Ascending aorta (tissue), 2 donors: Measurements from ENCODE around the gene WNT4. TPM values are rescaled to one million over a fixed set of nuclear protein-coding genes. Genes with fewer than 3 reads are reported as not detected.

Experiments used
- DNase-seq, 2 donors: peaks; one replicate each; pipeline ENCODE4 v3.0.0-alpha.2; 2019; ENCODE audit warnings: low spot score in 2 of 2
- H3K27ac ChIP-seq, 2 donors: fragments of 200-600 bp; sonication (generic); one replicate each; pipeline ENCODE4 v1.5.1; 2016 to 2017; ENCODE audit warnings: mild to moderate bottlenecking in 1 of 2
- H3K27me3 ChIP-seq: fragments of 200-600 bp; sonication (generic); one replicate; pipeline ENCODE4 v1.5.1; 2017
- H3K36me3 ChIP-seq, 2 donors: fragments of 200-600 bp; sonication (generic); one replicate each; pipeline ENCODE4 v1.5.1; 2016
- H3K4me1 ChIP-seq, 2 donors: fragments of 200-600 bp; sonication (generic); one replicate each; pipeline ENCODE4 v1.5.1; 2016 to 2017; ENCODE audit warnings: mild to moderate bottlenecking in 1 of 2
- H3K4me3 ChIP-seq, 2 donors: fragments of 200-600 bp; sonication (generic); one replicate each; pipeline ENCODE4 v1.5.1; 2016 to 2017; ENCODE audit warnings: mild to moderate bottlenecking in 1 of 2
- H3K9me3 ChIP-seq, 2 donors: fragments of 200-600 bp; sonication (generic); one replicate each; pipeline ENCODE4 v1.5.1; 2016
- intact Hi-C: fragments of 100-400 bp; cut with DNase I; formaldehyde crosslinking; loops from one replicate; pipeline ENCODE4 v1.15.1; 2023
- total RNA-seq: library from RNA; depleted of rRNA; stranded (reverse); fragments of >200 nt; gene quantifications from one replicate; pipeline ENCODE4 v1.1.0, GENCODE V29; 2016
- TF ChIP-seq, protein P1 (sequence below), 3 experiments: fragments of 200-600 bp in 2 of 3; fragments of 450-650 bp in 1 of 3; sonication (generic) in 2 of 3; IDR thresholded peaks; one replicate each; pipeline ENCODE4 v1.5.1; 2016 to 2019; ENCODE audit warnings: antibody characterized with exemption in 3 of 3, mild to moderate bottlenecking in 1 of 3, moderate library complexity in 1 of 3

Gene WNT4
- total RNA-seq, 1 donor from 2014 or later = not detected

DNA sequence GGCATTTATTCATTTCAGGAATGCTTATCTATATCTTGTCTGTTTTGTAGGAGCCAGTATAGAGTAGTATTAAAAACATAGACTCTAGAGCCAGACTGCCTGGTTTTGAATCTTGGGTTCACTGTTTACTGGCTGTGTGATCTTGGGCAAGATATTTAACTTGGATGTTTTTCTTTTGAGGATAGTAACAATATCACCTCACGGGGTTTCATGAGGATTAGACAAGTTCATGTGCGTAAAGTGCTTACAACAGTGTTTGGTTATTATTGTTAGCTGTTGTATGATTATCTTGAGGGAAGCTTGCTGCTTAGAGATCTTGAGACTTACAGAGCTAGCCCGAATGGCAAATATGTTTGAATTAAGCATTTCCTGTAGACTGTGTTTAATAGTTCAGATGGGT is 40.2 kb downstream of the WNT4 start:
- TF ChIP-seq, protein P1, sequence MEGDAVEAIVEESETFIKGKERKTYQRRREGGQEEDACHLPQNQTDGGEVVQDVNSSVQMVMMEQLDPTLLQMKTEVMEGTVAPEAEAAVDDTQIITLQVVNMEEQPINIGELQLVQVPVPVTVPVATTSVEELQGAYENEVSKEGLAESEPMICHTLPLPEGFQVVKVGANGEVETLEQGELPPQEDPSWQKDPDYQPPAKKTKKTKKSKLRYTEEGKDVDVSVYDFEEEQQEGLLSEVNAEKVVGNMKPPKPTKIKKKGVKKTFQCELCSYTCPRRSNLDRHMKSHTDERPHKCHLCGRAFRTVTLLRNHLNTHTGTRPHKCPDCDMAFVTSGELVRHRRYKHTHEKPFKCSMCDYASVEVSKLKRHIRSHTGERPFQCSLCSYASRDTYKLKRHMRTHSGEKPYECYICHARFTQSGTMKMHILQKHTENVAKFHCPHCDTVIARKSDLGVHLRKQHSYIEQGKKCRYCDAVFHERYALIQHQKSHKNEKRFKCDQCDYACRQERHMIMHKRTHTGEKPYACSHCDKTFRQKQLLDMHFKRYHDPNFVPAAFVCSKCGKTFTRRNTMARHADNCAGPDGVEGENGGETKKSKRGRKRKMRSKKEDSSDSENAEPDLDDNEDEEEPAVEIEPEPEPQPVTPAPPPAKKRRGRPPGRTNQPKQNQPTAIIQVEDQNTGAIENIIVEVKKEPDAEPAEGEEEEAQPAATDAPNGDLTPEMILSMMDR (IDR thresholded peaks at IDR 0.05) = no peak
- intact Hi-C loops = no loop called here
- Histone ChIP-seq H3K9me3 (no peaks in the 10 kb centered on the region), H3K27ac (no peak overlapping the region), H3K4me1 (peaks cover 0 to 2% of the 10 kb centered on the region in 2 donors), H3K27me3 (no peaks in the 10 kb centered on the region), H3K36me3 (peaks cover 17 to 24% of the 10 kb centered on the region in 2 donors), H3K4me3 (no peak overlapping the region)
- DNase-seq = no peak

DNA sequence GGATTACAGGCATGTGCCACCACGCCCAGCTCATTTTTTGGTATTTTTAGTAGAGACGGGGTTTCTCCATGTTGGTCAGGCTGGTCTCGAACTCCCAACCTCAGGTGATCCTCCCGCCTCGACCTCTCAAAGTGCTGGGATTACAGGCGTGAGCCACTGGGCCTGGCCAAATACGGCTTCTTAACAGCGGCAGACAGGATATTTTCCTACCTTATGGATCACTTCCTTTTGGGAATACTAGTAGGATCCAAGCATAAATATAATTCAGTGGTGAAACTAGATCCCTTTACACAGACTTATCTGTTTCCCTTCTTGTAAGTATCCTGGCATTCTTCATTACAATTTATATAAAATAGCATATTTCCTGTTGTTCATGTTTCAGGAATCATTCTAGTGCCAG is 40.9 kb downstream of the WNT4 start:
- intact Hi-C loops = no loop called here
- Histone ChIP-seq H3K27me3 (no peaks in the 10 kb centered on the region), H3K9me3 (no peaks in the 10 kb centered on the region), H3K4me3 (no peak overlapping the region), H3K27ac (no peak overlapping the region), H3K36me3 (peaks cover 24 to 26% of the 10 kb centered on the region in 2 donors), H3K4me1 (peaks cover 0 to 2% of the 10 kb centered on the region in 2 donors)
- TF ChIP-seq, protein P1 (IDR thresholded peaks at IDR 0.05) = no peak
- DNase-seq = no peak

DNA sequence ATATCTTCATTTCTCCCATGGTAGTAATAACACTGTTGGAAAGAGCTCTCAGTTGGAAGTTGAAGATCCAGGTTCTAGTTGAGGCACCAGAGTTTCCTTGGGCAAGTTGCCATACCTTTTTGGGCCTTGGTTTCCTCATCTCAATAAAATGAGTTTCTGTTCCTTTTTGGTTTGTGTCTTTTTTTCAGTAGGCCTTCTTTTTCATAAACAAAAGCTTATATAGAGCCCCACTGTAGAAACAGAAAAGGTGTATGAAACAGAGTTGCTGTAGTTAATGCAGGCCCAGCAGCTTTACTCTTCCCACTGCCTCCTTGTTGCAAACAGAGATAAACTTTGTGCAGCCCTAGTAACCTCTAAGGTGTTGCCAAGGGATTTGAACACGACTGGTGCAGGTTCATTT is 41.7 kb downstream of the WNT4 start:
- H3K9me3 ChIP-seq = no peaks in the 10 kb centered on the region
- DNase-seq = no peak
- TF ChIP-seq, protein P1 (IDR thresholded peaks at IDR 0.05) = no peak
- H3K27ac ChIP-seq = no peak overlapping the region
- H3K36me3 ChIP-seq = peaks cover 32 to 34% of the 10 kb centered on the region in 2 donors
- peaks cover 0 to 2% of the 10 kb centered on the region in 2 donors for H3K4me1 ChIP-seq
- H3K4me3 ChIP-seq = no peak overlapping the region
- intact Hi-C loops = no loop called here
- no peaks in the 10 kb centered on the region for H3K27me3 ChIP-seq

DNA sequence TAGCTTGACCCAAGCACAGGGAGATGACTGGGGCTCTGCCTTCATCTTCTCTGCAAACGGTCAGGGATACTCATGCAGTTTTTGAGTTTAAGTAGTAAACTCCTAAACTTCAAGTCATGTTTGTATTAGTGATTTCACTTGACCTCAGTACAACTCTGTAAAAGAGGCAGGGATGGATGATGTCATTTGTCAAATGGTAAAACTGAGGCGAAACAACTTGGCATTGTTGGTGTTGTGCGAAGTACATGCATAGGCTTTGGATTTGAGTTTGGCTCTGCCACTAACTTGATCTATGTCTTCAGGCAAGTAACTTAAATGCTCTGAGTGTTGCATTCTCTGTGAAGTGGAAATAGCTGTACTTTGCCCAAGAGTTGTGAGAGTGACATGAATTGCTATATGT is 42.7 kb downstream of the WNT4 start:
- Histone ChIP-seq H3K4me1 (peaks cover 0 to 2% of the 10 kb centered on the region in 2 donors), H3K4me3 (no peak overlapping the region), H3K27ac (no peak overlapping the region), H3K36me3 (peaks cover 34 to 43% of the 10 kb centered on the region in 2 donors), H3K9me3 (no peaks in the 10 kb centered on the region), H3K27me3 (no peaks in the 10 kb centered on the region)
- no peak for DNase-seq
- intact Hi-C loops = no loop called here
- TF ChIP-seq, protein P1 (IDR thresholded peaks at IDR 0.05) = no peak

GRCh38 chr1:22098752-22099151 is 44.1 kb downstream of the WNT4 start:
- H3K27me3 ChIP-seq = no peaks in the 10 kb centered on the region
- no peak overlapping the region for H3K27ac ChIP-seq
- no peak for DNase-seq
- peaks cover 0 to 2% of the 10 kb centered on the region in 2 donors for H3K4me1 ChIP-seq
- peaks cover 35 to 54% of the 10 kb centered on the region in 2 donors for H3K36me3 ChIP-seq
- intact Hi-C loops = no loop called here
- no peak overlapping the region for H3K4me3 ChIP-seq
- TF ChIP-seq, protein P1 (IDR thresholded peaks at IDR 0.05) = no peak
- no peaks in the 10 kb centered on the region for H3K9me3 ChIP-seq

GRCh38 chr1:22096463-22096862 is 46.4 kb downstream of the WNT4 start:
- H3K36me3 ChIP-seq = peaks cover 43 to 59% of the 10 kb centered on the region in 2 donors
- H3K4me3 ChIP-seq = no peak overlapping the region
- H3K27me3 ChIP-seq = no peaks in the 10 kb centered on the region
- peaks cover 0 to 2% of the 10 kb centered on the region in 2 donors for H3K4me1 ChIP-seq
- intact Hi-C loops = no loop called here
- DNase-seq = no peak
- TF ChIP-seq, protein P1 (IDR thresholded peaks at IDR 0.05) = no peak
- H3K9me3 ChIP-seq = no peaks in the 10 kb centered on the region
- H3K27ac ChIP-seq = no peak overlapping the region
